KMS-11 (cell line): ENCODE data around the gene ANGPTL4.
"Not testable (repeated sequence)": the region's sequence is repeated elsewhere in the genome, so short reads cannot be mapped to it uniquely, and the experiment has no call there.

Source experiments
- H2AFZ ChIP-seq: fragments of 200-600 bp; sonication (generic); 2 replicates; pipeline ENCODE4 v1.6.1; 2016; ENCODE audit warnings: antibody characterized with exemption, mixed run types, low read depth
- H3K27ac ChIP-seq: fragments of 200-600 bp; sonication (generic); 2 replicates; pipeline ENCODE4 v1.6.1; 2016; ENCODE audit warnings: mild to moderate bottlenecking, mixed run types
- H3K27me3 ChIP-seq: fragments of 200-600 bp; sonication (generic); 2 replicates; pipeline ENCODE4 v1.6.1; 2017; ENCODE audit warnings: mild to moderate bottlenecking, low read depth, mixed run types, moderate library complexity; ENCODE audit not compliant: insufficient read depth
- H3K36me3 ChIP-seq: fragments of 200-600 bp; sonication (generic); 2 replicates; pipeline ENCODE4 v1.6.1; 2017; ENCODE audit warnings: mild to moderate bottlenecking, mixed run types; ENCODE audit not compliant: insufficient read depth
- H3K4me1 ChIP-seq: fragments of 200-600 bp; sonication (generic); 2 replicates; pipeline ENCODE4 v1.6.1; 2016; ENCODE audit warnings: mild to moderate bottlenecking, low read depth, mixed run types; ENCODE audit not compliant: poor library complexity, severe bottlenecking
- H3K4me2 ChIP-seq: fragments of 200-600 bp; sonication (generic); 2 replicates; pipeline ENCODE4 v1.7.0; 2016; ENCODE audit warnings: mild to moderate bottlenecking, mixed run types
- H3K4me3 ChIP-seq: fragments of 200-600 bp; sonication (generic); IDR thresholded peaks from 2 replicates; pipeline ENCODE4 v1.6.1; 2017; ENCODE audit warnings: low read depth, low read length, mixed read lengths; ENCODE audit not compliant: insufficient read depth
- H3K79me2 ChIP-seq: fragments of 200-600 bp; sonication (generic); 2 replicates; pipeline ENCODE4 v1.6.1; 2016; ENCODE audit warnings: low read depth, mixed run types; ENCODE audit not compliant: insufficient read depth
- H3K9ac ChIP-seq: fragments of 200-600 bp; sonication (generic); 2 replicates; pipeline ENCODE4 v1.6.1; 2016; ENCODE audit warnings: mild to moderate bottlenecking, mixed run types
- H4K20me1 ChIP-seq: fragments of 200-600 bp; sonication (generic); 2 replicates; pipeline ENCODE4 v1.6.1; 2016; ENCODE audit warnings: mild to moderate bottlenecking, mixed run types; ENCODE audit not compliant: insufficient read depth
- CTCF ChIP-seq: fragments of 200-600 bp; sonication (generic); conservative IDR thresholded peaks from 2 replicates; pipeline ENCODE4 v1.6.1; 2017; ENCODE audit warnings: low read depth, mild to moderate bottlenecking, antibody characterized with exemption, low read length, moderate library complexity, mixed read lengths

Gene ANGPTL4

GRCh38 chr19:8337728-8338127 lies 26.2 kb upstream of the ANGPTL4 start:
- no peaks in the 10 kb centered on the region for H3K36me3 ChIP-seq
- H3K4me2 ChIP-seq: no peak overlapping the region
- no peak overlapping the region for H3K4me3 ChIP-seq
- H4K20me1 ChIP-seq: no peaks in the 10 kb centered on the region
- H3K9ac ChIP-seq: no peak overlapping the region
- H3K27me3 ChIP-seq: peaks cover 17% of the 10 kb centered on the region; the same call in 1 of the 2 replicates
- H2AFZ ChIP-seq: no peak overlapping the region
- no peak for TF ChIP-seq CTCF
- H3K79me2 ChIP-seq: no peaks in the 10 kb centered on the region
- H3K27ac ChIP-seq: no peak overlapping the region
- no peaks in the 10 kb centered on the region for H3K4me1 ChIP-seq

- no peaks in the 10 kb centered on the region for H4K20me1 ChIP-seq
- peaks cover 17% of the 10 kb centered on the region; the same call in 1 of the 2 replicates for H3K27me3 ChIP-seq
- H3K4me2 ChIP-seq: no peak overlapping the region
- no peak overlapping the region for H3K27ac ChIP-seq
- no peaks in the 10 kb centered on the region for H3K36me3 ChIP-seq
- no peaks in the 10 kb centered on the region for H3K79me2 ChIP-seq
- no peak overlapping the region for H3K4me3 ChIP-seq
- H2AFZ ChIP-seq: no peak overlapping the region
- no peak overlapping the region for H3K9ac ChIP-seq
- H3K4me1 ChIP-seq: no peaks in the 10 kb centered on the region
- no peak for TF ChIP-seq CTCF
Observed at GRCh38 chr19:8338835-8339234, 25.1 kb upstream of the ANGPTL4 start.

- H3K4me2 ChIP-seq: no peak overlapping the region
- no peak overlapping the region for H2AFZ ChIP-seq
Observed at GRCh38 chr19:8340341-8341096, 23.4 kb upstream of the ANGPTL4 start.

GRCh38 chr19:8341504-8341903 lies 22.5 kb upstream of the ANGPTL4 start:
- H3K4me2 ChIP-seq, H2AFZ ChIP-seq, H3K4me1 ChIP-seq, H3K36me3 ChIP-seq, H3K27ac ChIP-seq, H4K20me1 ChIP-seq, H3K9ac ChIP-seq, H3K79me2 ChIP-seq, H3K4me3 ChIP-seq: not testable (repeated sequence)
- H3K27me3 ChIP-seq: peaks cover 17% of the 10 kb centered on the region; the same call in 1 of the 2 replicates

More at GRCh38 chr19:8340341-8341096, 23.4 kb upstream of the ANGPTL4 start:
- TF ChIP-seq CTCF: no peak
- peaks cover 17% of the 10 kb centered on the region; the same call in 1 of the 2 replicates for H3K27me3 ChIP-seq
- no peak overlapping the region for H3K27ac ChIP-seq
- no peaks in the 10 kb centered on the region for H3K4me1 ChIP-seq
- no peaks in the 10 kb centered on the region for H4K20me1 ChIP-seq
- no peak overlapping the region for H3K9ac ChIP-seq
- no peaks in the 10 kb centered on the region for H3K36me3 ChIP-seq
- no peak overlapping the region for H3K4me3 ChIP-seq
- no peaks in the 10 kb centered on the region for H3K79me2 ChIP-seq

GRCh38 chr19:8342316-8342683 lies 21.7 kb upstream of the ANGPTL4 start:
- Histone ChIP-seq H3K4me3 (no peak overlapping the region), H3K9ac (no peak overlapping the region)
- TF ChIP-seq CTCF: no peak

More at GRCh38 chr19:8342316-8342683, 21.7 kb upstream of the ANGPTL4 start:
- no peak overlapping the region for H3K4me2 ChIP-seq
- H4K20me1 ChIP-seq: no peaks in the 10 kb centered on the region
- no peaks in the 10 kb centered on the region for H3K79me2 ChIP-seq
- H3K4me1 ChIP-seq: no peaks in the 10 kb centered on the region
- H3K27ac ChIP-seq: no peak overlapping the region
- H2AFZ ChIP-seq: no peak overlapping the region
- H3K36me3 ChIP-seq: no peaks in the 10 kb centered on the region
- H3K27me3 ChIP-seq: peaks cover 17% of the 10 kb centered on the region; the same call in 1 of the 2 replicates
